T-helper 9 cell (primary cell): ENCODE data around the gene NPM1.
"Not testable (repeated sequence)": the region's sequence is repeated elsewhere in the genome, so short reads cannot be mapped to it uniquely, and the experiment has no call there.

Experiments used
- DNase-seq: peaks from one replicate; pipeline ENCODE4 v3.0.0-alpha.2; 2020
- total RNA-seq, 2 donors: gene quantifications; one replicate each; lab custom pipeline; 2026; lab: John Stamatoyannopoulos, UW

NPM1 gene
- total RNA-seq, result 865 to 928 reads per million in 2 donors

- peak; percentile 93 for DNase-seq
These were observed at the start of gene NPM1 for GRCh38 chr5:171387345-171387969. Gene NPM1 (plus strand): TSS chr5:171387849. CDS start chr5:171387949, 100 bp downstream.

GRCh38 chr5:171340042-171340441 is 47.6 kb upstream of the NPM1 start:
- DNase-seq, result no peak

GRCh38 chr5:171340491-171340890 is 47.2 kb upstream of the NPM1 start:
- DNase-seq, result no peak

GRCh38 chr5:171342362-171343111 is 45.1 kb upstream of the NPM1 start:
- peak; percentile 12 for DNase-seq

- DNase-seq, result no peak
These were observed 42.6 kb upstream of the NPM1 start for GRCh38 chr5:171344936-171345608.

GRCh38 chr5:171351536-171352073 is 36.0 kb upstream of the NPM1 start:
- DNase-seq, result no peak

GRCh38 chr5:171355302-171355724 is 32.3 kb upstream of the NPM1 start:
- DNase-seq, result no peak

GRCh38 chr5:171357843-171358242 is 29.8 kb upstream of the NPM1 start:
- no peak for DNase-seq

- DNase-seq, result not testable (repeated sequence)
These were observed 26.5 kb upstream of the NPM1 start for GRCh38 chr5:171361151-171361550.

GRCh38 chr5:171363249-171363648 is 24.4 kb upstream of the NPM1 start:
- not testable (repeated sequence) for DNase-seq

GRCh38 chr5:171363846-171364245 is 23.8 kb upstream of the NPM1 start:
- no peak for DNase-seq

GRCh38 chr5:171365351-171365750 is 22.3 kb upstream of the NPM1 start:
- no peak for DNase-seq

- no peak for DNase-seq
These were observed 21.0 kb upstream of the NPM1 start for GRCh38 chr5:171366645-171367044.

GRCh38 chr5:171367424-171368370 is 20.0 kb upstream of the NPM1 start:
- no peak for DNase-seq

GRCh38 chr5:171369056-171369455 is 18.6 kb upstream of the NPM1 start:
- DNase-seq, result no peak

GRCh38 chr5:171369898-171370297 is 17.8 kb upstream of the NPM1 start:
- DNase-seq, result no peak

- not testable (repeated sequence) for DNase-seq
These were observed 16.8 kb upstream of the NPM1 start for GRCh38 chr5:171370881-171371280.

- DNase-seq, result no peak
These were observed 16.3 kb upstream of the NPM1 start for GRCh38 chr5:171371326-171371725.

- DNase-seq, result no peak
These were observed 7.7 kb upstream of the NPM1 start for GRCh38 chr5:171379961-171380360.

- DNase-seq, result not testable (repeated sequence)
These were observed 3.2 kb upstream of the NPM1 start for GRCh38 chr5:171384416-171384815.

GRCh38 chr5:171384999-171385398 is 2.6 kb upstream of the NPM1 start:
- not testable (repeated sequence) for DNase-seq

- DNase-seq, result no peak
These were observed 1.5 kb upstream of the NPM1 start for GRCh38 chr5:171386006-171386671.
